CD4-positive, alpha-beta T cell treated with Interleukin-17A for 4 hours (primary cell): Measurements from ENCODE around the gene ZMAT5.
"Not testable (repeated sequence)": the region's sequence is repeated elsewhere in the genome, so short reads cannot be mapped to it uniquely, and the experiment has no call there.

Experiments
- DNase-seq: peaks from one replicate; pipeline ENCODE4 v3.0.0-alpha.2; 2020; ENCODE audit warnings: mixed read lengths

Gene ZMAT5

GRCh38 chr22:29784451-29785361 is 17.9 kb upstream of the ZMAT5 start:
- no peak for DNase-seq

- no peak for DNase-seq
Observed at GRCh38 chr22:29782061-29782845, 15.4 kb upstream of the ZMAT5 start.

GRCh38 chr22:29780748-29781676 is 14.2 kb upstream of the ZMAT5 start:
- DNase-seq: no peak

DNA sequence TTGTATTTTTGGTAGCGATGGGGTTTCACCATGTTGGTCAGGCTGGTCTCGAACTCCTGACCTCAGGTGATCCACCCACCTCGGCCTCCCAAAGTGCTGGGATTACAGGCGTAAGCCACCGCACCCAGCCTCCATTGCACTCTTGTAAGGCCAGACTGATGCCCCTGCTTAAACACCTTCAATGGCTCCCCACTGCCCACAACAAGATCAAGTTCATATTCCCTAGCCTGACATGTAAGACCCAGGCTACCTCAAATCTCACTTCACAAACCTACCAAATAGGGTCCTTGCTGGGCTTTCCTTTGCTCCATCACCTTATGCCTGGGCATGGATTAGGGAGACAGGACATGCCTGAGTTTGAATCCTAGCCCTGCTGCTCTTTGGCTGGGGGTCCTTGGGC is 13.4 kb upstream of the ZMAT5 start:
- no peak for DNase-seq

DNA sequence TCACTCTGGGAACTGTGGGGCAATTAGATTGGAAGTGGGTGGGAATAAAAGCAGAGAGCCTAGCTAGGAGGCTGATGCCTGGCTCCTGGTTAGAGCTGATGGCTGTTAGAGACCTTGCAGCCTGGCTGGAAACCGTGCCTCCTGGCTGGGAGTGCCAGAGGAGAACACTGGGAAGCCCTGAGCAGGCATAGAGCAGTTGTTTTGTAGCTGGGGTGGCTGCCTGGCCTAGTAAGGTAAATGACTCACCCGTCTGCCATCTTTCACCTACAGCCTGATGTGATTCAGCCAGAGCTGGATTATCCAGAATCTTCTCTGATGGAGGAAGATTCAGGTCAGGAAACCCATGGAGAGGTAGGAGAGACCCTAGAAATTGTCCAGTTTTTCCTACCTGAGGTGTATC is 6.4 kb upstream of the ZMAT5 start:
- no peak for DNase-seq

DNA sequence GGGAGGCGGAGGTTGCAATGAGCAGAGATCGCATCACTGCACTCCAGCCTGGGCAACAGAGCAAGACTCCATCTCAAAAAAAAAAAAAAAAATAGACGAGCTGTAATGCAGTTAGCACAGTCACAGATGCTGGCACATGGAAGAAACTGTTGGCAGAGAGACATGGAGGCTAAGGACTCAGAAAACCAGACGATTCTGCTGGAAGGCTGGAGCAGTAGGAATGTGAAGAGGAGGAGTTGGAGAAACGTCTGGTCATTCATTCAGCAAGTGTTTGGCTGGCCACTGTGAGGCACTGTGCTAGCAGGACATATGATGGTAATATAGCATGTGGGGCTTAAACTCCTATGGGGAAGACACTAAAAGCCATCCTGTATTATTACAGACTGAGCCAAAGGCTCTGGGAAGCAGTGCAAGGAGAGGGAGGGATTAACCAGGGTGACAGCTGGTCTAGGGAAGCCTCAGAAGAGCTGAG is 5.4 kb upstream of the ZMAT5 start:
- DNase-seq: no peak

- DNase-seq: no peak
Observed at GRCh38 chr22:29769723-29770321, 3.0 kb upstream of the ZMAT5 start.

- no peak for DNase-seq
Observed at GRCh38 chr22:29768052-29768693, 1.4 kb upstream of the ZMAT5 start.

DNA sequence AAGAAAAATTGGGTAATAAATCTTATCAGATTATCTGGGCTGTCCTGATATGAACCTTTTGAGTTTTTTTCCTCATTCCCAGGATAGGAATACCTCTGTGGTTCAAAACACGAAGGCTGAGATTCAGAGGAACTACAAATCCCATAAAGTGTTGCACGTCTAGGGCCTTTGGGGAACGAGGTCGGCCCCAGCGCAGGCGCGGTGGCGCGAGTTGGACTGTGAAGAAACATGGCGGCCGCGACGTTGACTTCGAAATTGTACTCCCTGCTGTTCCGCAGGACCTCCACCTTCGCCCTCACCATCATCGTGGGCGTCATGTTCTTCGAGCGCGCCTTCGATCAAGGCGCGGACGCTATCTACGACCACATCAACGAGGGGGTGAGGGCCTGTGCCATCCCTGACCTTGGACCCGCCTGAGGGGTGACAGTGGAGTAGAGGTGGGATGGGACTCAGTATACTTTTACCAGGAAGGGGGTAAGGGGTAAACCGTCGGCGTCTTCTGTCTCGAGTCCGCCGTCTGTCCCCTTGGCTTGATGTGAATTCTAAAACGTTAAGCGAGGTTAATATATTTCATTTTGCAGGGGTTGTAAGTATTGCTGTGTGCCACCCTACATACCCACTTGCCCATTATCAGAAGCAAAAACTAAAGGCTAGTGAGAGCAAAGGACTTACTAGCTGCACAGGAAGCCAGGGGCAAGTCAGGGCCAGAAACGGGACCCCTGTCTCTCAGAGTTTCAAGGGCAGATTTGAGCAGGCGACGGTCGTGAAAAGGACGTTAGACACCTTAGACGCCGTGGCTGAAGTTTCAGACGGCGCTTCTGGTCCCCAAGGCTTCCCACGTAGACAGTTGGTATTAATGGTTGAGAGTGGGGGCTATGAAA is 604 bp upstream of the ZMAT5 start, which contains the start of gene UQCR10:
Gene UQCR10 (plus strand): TSS at position 199 of the 881 bp plus-strand sequence. CDS start 30 bp downstream, at position 229.
- DNase-seq: peak; percentile 95

GRCh38 chr22:29765905-29766631 is 739 bp downstream of the ZMAT5 start:
- DNase-seq: peak; percentile 5

- DNase-seq: no peak
Observed at GRCh38 chr22:29762263-29762662, 4.5 kb downstream of the ZMAT5 start.

GRCh38 chr22:29758959-29759358 is 7.8 kb downstream of the ZMAT5 start:
- no peak for DNase-seq

GRCh38 chr22:29758068-29758622 is 8.7 kb downstream of the ZMAT5 start:
- DNase-seq: no peak

- DNase-seq: no peak
Observed at GRCh38 chr22:29757096-29757495, 9.7 kb downstream of the ZMAT5 start.

DNA sequence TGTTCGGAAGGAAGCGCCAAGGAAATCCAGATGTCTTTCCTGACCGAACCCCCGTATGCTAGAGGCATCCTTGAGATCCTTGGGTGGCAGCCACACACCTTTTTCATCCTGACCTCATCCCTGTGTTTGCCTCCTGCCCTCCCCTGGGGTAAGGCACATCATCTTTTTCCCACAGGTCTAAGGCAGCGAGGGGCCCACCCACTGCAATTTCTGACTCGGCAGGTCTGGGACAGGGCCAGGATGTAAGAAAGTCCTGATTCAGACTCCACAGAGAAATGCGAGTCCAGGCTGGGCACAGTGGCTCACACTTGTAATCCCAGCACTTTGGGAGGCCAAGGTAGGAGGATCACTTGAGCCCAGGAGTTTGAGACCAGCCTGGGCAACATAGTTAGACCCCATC is 10.5 kb downstream of the ZMAT5 start:
- no peak for DNase-seq

GRCh38 chr22:29755889-29756288 is 10.9 kb downstream of the ZMAT5 start:
- no peak for DNase-seq

GRCh38 chr22:29754658-29755395 is 12.0 kb downstream of the ZMAT5 start:
- not testable (repeated sequence) for DNase-seq

- no peak for DNase-seq
Observed at GRCh38 chr22:29753808-29754657, 12.8 kb downstream of the ZMAT5 start.
